Gastrocnemius medialis (tissue), 4 donors: Measurements from ENCODE around the gene KRTAP9-6.

Experiments
- CTCF ChIP-seq, 5 experiments: fragments of 450-650 bp in 3 of 5; fragments of 200-600 bp in 2 of 5; sonication (generic) in 2 of 5; IDR thresholded peaks in 4 of 5; conservative IDR thresholded peaks in 1 of 5; 1 replicate in 4 of 5; 2 replicates in 1 of 5; pipeline ENCODE4 v1.5.1; 2016 to 2019; ENCODE audit warnings: antibody characterized with exemption in 5 of 5, mild to moderate bottlenecking in 3 of 5, moderate library complexity in 3 of 5
- POLR2A ChIP-seq, 2 donors: fragments of 450-650 bp; IDR thresholded peaks; one replicate each; pipeline ENCODE4 v1.6.1; 2017; ENCODE audit warnings: antibody characterized with exemption in 2 of 2, mild to moderate bottlenecking in 2 of 2, moderate library complexity in 2 of 2

- TF ChIP-seq CTCF (IDR thresholded peaks at IDR 0.05 in 4 of 5, conservative IDR thresholded peaks at IDR 0.05 in 1 of 5), result no peak
- no peak for TF ChIP-seq POLR2A (IDR thresholded peaks at IDR 0.05)
Measured at GRCh38 chr17:41307647-41308046, 42.5 kb downstream of the KRTAP9-6 start.
